Urinary bladder (tissue), 4 donors: Measurements from ENCODE around the gene CDH13. TPM values are rescaled to one million over a fixed set of nuclear protein-coding genes. Genes with fewer than 3 reads are reported as not detected.

ENCODE experiments used
- DNase-seq: peaks from one replicate; pipeline ENCODE4 v3.0.0-alpha.2; 2015; ENCODE audit errors: extremely low spot score
- H3K27ac ChIP-seq: one replicate; pipeline ENCODE4 v1.5.1; 2013; ENCODE audit warnings: low read depth, mild to moderate bottlenecking, moderate library complexity
- H3K36me3 ChIP-seq: one replicate; pipeline ENCODE4 v1.6.1; 2013; ENCODE audit warnings: mild to moderate bottlenecking, moderate library complexity; ENCODE audit not compliant: insufficient read depth
- H3K4me1 ChIP-seq: one replicate; pipeline ENCODE4 v1.6.1; 2013; ENCODE audit warnings: mild to moderate bottlenecking, moderate library complexity; ENCODE audit not compliant: insufficient read depth
- H3K4me3 ChIP-seq: one replicate; pipeline ENCODE4 v1.5.1; 2013; ENCODE audit warnings: low read depth, low read length
- WGBS: extraction: QIAGEN DNeasy Blood & Tissue Kit; methylation state at CpG from one replicate; pipeline ENCODE4 v1.1.7; 2013; 5-methylcytosine and 5-hydroxymethylcytosine counted together
- polyA plus RNA-seq: library from polyadenylated mRNA; stranded (reverse); fragments of 200-250 nt; gene quantifications from one replicate; pipeline ENCODE4 v1.2.3, GENCODE V29; 2013
- total RNA-seq: library from RNA; depleted of rRNA; stranded (reverse); fragments of >200 nt; gene quantifications from one replicate; pipeline ENCODE4 v1.2.3, GENCODE V29; 2014
- donor health status: healthy with polysubstance abuse.
- donor health status: healthy.

The CDH13 gene
- 21.5 TPM for total RNA-seq
- 18.9 TPM for polyA plus RNA-seq

DNA sequence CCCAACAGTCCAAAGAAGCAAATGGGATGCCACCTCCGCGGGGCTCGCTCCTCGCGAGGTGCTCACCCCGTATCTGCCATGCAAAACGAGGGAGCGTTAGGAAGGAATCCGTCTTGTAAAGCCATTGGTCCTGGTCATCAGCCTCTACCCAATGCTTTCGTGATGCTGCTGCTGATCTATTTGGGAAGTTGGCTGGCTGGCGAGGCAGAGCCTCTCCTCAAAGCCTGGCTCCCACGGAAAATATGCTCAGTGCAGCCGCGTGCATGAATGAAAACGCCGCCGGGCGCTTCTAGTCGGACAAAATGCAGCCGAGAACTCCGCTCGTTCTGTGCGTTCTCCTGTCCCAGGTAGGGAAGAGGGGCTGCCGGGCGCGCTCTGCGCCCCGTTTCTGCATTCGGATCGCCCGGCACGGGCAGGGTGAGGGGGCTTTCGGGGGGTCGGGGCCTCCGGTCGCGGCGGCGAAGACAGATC is at the start of gene CDH13:
CDH13 (plus strand) TSS at position 179 of the 471 bp plus-strand sequence.
- WGBS: 1% methylated on average over 39 of the region's 39 CpGs
- H3K4me3 ChIP-seq: peak within 1 kb of the TSS; percentile 47
- no peak within 1 kb of the TSS for H3K27ac ChIP-seq
- DNase-seq: no peak
- no peaks in the 10 kb centered on the region for H3K4me1 ChIP-seq
- H3K36me3 ChIP-seq: no peaks in the 10 kb centered on the region

DNA sequence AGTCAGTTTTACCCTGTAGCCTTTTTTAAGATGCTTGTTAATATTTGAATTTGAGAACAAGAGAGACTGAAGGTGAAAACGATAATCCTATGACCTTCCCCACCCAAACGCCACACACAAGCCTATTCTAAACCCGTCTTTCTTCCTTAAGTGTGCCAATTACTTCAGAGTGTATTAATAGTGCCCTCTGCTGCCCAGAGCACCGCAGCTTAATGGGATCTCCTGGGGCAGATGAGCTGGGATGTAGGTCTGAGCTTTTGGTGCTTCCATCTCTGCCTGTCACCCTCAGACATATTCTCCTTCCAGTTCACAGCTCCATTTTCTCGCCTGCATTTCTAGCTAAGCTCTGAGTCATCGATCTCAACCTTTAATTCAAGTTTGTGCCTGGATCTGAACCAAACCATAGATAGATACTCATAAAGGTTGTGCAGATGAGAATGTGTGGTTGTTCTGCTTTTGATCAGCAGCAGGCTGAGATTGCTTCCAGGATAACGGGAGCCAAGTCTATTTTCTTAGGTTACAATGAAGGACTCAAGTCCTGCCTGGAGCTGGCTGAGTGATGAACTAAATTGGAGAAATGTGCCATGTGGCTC is 46.4 kb upstream of the CDH13 start:
- WGBS: 37% methylated on average over 7 of the region's 7 CpGs
- DNase-seq: no peak
- H3K27ac ChIP-seq: no peak overlapping the region
- no peaks in the 10 kb centered on the region for H3K4me1 ChIP-seq
- no peaks in the 10 kb centered on the region for H3K36me3 ChIP-seq
- H3K4me3 ChIP-seq: no peak overlapping the region

DNA sequence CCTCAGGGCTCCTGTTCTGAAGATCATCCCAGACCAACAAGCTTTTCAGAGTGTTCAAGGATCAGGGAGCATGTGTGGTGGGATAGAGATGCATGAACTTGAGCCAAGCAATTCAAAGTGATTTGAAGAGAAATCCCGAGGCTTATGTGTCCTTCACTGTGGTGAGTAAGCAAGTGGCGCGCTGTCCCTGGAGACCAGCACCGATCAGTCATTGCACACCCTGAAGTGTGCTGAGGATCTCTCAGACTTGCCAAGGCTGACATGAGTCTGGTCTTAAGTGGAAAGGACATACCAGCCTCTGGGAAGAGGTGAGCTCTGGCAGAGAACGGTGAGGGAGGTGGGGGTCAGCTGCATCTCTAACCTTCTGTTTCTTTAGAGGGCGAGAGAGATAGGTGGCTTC is 43.8 kb upstream of the CDH13 start:
- 82% methylated on average over 6 of the region's 6 CpGs for WGBS
- Histone ChIP-seq H3K4me3 (no peak overlapping the region), H3K36me3 (no peaks in the 10 kb centered on the region), H3K4me1 (no peaks in the 10 kb centered on the region), H3K27ac (no peak overlapping the region)
- DNase-seq: no peak

GRCh38 chr16:82583422-82583821 is 43.3 kb upstream of the CDH13 start:
- no peak for DNase-seq
- no peak overlapping the region for H3K27ac ChIP-seq
- H3K36me3 ChIP-seq: no peaks in the 10 kb centered on the region
- H3K4me3 ChIP-seq: no peak overlapping the region
- WGBS: 59% methylated on average over 3 of the region's 3 CpGs
- H3K4me1 ChIP-seq: no peaks in the 10 kb centered on the region

DNA sequence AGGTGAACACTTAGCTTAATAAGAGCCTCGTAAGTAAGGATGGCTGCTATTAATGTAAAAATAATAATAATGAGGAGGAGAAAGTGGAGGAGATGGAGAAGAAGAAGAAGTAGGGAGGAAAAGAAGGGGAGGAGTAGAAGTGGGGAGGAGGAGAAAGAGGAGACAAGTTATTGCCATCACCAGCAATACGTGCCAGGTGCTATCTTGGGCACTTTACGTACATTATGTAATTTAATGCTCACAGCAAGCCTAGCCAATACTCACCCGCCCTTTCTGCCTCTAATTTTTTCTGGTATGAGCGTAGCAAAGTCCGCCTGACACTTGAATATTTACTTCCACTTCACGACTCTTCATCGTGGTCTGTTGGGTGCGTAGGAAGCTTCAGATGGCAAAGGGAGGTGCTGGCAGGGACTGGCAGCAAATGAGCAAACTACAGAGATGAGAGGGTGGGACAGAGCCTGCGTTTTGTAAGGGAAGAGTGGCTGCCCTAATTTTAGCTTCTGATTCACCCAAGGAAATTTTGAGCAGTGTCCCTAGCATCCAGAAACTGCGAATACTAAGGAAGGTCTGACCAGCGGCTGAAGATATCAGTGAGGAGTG is 42.1 kb upstream of the CDH13 start:
- WGBS: 80% methylated on average over 12 of the region's 12 CpGs
- no peaks in the 10 kb centered on the region for H3K4me1 ChIP-seq
- no peak for DNase-seq
- H3K36me3 ChIP-seq: no peaks in the 10 kb centered on the region
- no peak overlapping the region for H3K27ac ChIP-seq
- H3K4me3 ChIP-seq: no peak overlapping the region

- no peak for DNase-seq
- no peaks in the 10 kb centered on the region for H3K36me3 ChIP-seq
- 82% methylated on average over 6 of the region's 6 CpGs for WGBS
- H3K4me1 ChIP-seq: no peaks in the 10 kb centered on the region
- H3K27ac ChIP-seq: no peak overlapping the region
- no peak overlapping the region for H3K4me3 ChIP-seq
These were observed 41.1 kb upstream of the CDH13 start for GRCh38 chr16:82585675-82586074.

DNA sequence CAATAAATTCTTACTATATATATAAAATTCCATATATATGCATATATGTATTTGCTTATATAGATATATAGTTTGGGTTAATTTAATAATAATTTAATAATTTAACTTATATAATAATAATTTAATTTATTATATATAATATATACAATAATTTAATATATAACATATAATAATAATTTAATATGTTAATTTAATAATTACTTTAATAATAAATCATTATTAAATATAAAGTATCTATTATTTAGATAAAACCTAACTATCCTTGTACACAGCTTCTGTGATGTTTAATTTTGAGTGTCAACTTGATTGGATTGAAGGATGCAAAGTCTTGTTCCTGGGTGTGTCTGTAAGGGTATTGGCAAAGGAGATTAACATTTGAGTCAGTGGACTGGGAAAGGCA is 40.6 kb upstream of the CDH13 start:
- Histone ChIP-seq H3K4me1 (no peaks in the 10 kb centered on the region), H3K36me3 (no peaks in the 10 kb centered on the region), H3K27ac (no peak overlapping the region), H3K4me3 (no peak overlapping the region)
- no peak for DNase-seq

DNA sequence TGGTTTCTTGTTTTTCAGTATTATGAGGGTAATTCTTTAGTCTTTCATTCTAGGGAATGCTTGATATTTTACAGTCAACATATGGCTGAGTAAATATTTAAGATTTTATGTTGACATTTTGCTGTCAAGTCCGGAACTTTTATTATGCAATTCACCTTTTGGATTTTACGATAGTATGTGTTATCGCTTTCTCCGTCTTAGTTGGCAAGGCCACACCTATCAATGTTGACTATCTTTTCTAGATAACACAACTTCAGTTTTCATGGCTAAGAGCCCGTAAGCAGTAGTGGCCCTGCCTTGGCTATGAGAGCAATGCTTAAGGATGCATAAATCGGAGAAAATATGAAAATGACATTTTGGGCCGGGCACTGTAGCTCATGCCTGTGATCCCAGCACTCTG is 39.5 kb upstream of the CDH13 start:
- no peaks in the 10 kb centered on the region for H3K4me1 ChIP-seq
- DNase-seq: no peak
- H3K4me3 ChIP-seq: no peak overlapping the region
- H3K36me3 ChIP-seq: no peaks in the 10 kb centered on the region
- no peak overlapping the region for H3K27ac ChIP-seq
- WGBS: 58% methylated on average over 7 of the region's 7 CpGs

GRCh38 chr16:82589407-82589806 is 37.4 kb upstream of the CDH13 start:
- Histone ChIP-seq H3K27ac (no peak overlapping the region), H3K36me3 (no peaks in the 10 kb centered on the region), H3K4me1 (no peaks in the 10 kb centered on the region), H3K4me3 (no peak overlapping the region)
- WGBS: 60% methylated on average over 9 of the region's 9 CpGs
- no peak for DNase-seq

DNA sequence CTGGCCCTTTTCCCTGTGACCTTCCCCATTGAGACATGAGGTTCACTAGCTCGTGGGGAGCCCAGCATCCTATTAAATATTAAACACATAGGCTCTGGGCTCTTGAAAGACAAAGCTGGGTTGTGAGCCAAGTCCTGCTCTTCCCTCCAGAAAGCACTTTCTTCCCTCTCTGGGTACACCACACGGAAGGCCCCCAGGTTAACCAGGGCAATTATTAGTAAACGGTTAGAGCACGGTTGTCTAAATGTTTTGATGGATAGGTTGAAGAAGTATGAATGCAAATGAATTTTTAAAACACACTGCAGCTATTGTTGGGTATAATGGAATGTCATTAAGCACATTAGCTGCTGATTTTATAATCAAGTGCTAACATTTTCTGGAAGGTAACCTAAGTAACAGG is 32.7 kb upstream of the CDH13 start:
- Histone ChIP-seq H3K27ac (no peak overlapping the region), H3K36me3 (no peaks in the 10 kb centered on the region), H3K4me3 (no peak overlapping the region), H3K4me1 (no peaks in the 10 kb centered on the region)
- DNase-seq: no peak
- WGBS: 66% methylated on average over 4 of the region's 4 CpGs

- H3K36me3 ChIP-seq: no peaks in the 10 kb centered on the region
- H3K4me1 ChIP-seq: no peaks in the 10 kb centered on the region
- no peak overlapping the region for H3K27ac ChIP-seq
- DNase-seq: no peak
- no peak overlapping the region for H3K4me3 ChIP-seq
- WGBS: 60% methylated on average over 2 of the region's 2 CpGs
These were observed 28.0 kb upstream of the CDH13 start for GRCh38 chr16:82598771-82599170.

- DNase-seq: no peak
- Histone ChIP-seq H3K36me3 (no peaks in the 10 kb centered on the region), H3K4me1 (no peaks in the 10 kb centered on the region), H3K27ac (no peak overlapping the region), H3K4me3 (no peak overlapping the region)
- whole genome bisulfite sequencing: 79% methylated on average over 7 of the region's 7 CpGs
These were observed 24.7 kb upstream of the CDH13 start for GRCh38 chr16:82601989-82602640.

DNA sequence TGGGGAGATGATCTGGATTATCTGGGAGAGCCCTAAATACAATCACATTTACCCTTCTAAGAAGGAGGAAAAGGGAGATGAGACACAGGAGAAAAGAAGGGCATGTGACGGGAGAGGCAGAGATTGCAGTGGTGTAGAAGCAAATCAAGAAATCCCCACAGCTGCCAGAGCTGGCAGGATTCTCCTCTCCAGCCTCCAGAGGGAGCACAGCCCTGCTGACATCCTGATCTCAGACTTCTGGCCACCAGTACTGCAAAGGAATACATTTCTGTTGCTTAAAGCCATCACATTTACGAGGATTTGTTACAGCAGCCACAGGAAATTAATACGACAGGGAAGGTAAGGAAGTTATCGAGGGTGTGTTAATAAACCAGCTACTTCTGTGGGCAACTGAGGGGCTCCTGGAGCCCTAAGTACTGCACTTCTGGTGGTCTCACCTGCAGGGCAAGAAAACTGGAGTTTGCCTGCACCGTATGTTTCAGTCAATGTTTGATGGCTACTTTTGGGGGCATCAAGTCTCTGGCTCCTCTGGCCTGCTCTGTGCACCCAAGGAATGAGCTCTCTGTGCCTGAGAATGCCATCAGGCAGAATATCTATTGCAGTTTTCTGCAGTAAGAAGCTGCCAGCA is 22.9 kb upstream of the CDH13 start:
- Histone ChIP-seq H3K36me3 (no peaks in the 10 kb centered on the region), H3K4me3 (no peak overlapping the region), H3K27ac (no peak overlapping the region), H3K4me1 (no peaks in the 10 kb centered on the region)
- 14% methylated on average over 5 of the region's 5 CpGs for WGBS
- DNase-seq: peak; percentile 32

GRCh38 chr16:82605076-82605475 is 21.7 kb upstream of the CDH13 start:
- no peak for DNase-seq
- Histone ChIP-seq H3K4me1 (no peaks in the 10 kb centered on the region), H3K27ac (no peak overlapping the region), H3K36me3 (no peaks in the 10 kb centered on the region), H3K4me3 (no peak overlapping the region)
- WGBS: 77% methylated on average over 8 of the region's 8 CpGs
